NCI-H2196 treated with DMSO at 0.1 percent for 48 hours (cell line): ENCODE measurements around the gene MKI67.
"Not testable (repeated sequence)": the region's sequence is repeated elsewhere in the genome, so short reads cannot be mapped to it uniquely, and the experiment has no call there.

Source experiments
- DNase-seq: peaks from one replicate; lab custom pipeline; 2025; ENCODE audit not compliant: unreplicated experiment; lab: John Stamatoyannopoulos, UW

The MKI67 gene, protein sequence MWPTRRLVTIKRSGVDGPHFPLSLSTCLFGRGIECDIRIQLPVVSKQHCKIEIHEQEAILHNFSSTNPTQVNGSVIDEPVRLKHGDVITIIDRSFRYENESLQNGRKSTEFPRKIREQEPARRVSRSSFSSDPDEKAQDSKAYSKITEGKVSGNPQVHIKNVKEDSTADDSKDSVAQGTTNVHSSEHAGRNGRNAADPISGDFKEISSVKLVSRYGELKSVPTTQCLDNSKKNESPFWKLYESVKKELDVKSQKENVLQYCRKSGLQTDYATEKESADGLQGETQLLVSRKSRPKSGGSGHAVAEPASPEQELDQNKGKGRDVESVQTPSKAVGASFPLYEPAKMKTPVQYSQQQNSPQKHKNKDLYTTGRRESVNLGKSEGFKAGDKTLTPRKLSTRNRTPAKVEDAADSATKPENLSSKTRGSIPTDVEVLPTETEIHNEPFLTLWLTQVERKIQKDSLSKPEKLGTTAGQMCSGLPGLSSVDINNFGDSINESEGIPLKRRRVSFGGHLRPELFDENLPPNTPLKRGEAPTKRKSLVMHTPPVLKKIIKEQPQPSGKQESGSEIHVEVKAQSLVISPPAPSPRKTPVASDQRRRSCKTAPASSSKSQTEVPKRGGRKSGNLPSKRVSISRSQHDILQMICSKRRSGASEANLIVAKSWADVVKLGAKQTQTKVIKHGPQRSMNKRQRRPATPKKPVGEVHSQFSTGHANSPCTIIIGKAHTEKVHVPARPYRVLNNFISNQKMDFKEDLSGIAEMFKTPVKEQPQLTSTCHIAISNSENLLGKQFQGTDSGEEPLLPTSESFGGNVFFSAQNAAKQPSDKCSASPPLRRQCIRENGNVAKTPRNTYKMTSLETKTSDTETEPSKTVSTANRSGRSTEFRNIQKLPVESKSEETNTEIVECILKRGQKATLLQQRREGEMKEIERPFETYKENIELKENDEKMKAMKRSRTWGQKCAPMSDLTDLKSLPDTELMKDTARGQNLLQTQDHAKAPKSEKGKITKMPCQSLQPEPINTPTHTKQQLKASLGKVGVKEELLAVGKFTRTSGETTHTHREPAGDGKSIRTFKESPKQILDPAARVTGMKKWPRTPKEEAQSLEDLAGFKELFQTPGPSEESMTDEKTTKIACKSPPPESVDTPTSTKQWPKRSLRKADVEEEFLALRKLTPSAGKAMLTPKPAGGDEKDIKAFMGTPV (N-terminal part only)

DNA sequence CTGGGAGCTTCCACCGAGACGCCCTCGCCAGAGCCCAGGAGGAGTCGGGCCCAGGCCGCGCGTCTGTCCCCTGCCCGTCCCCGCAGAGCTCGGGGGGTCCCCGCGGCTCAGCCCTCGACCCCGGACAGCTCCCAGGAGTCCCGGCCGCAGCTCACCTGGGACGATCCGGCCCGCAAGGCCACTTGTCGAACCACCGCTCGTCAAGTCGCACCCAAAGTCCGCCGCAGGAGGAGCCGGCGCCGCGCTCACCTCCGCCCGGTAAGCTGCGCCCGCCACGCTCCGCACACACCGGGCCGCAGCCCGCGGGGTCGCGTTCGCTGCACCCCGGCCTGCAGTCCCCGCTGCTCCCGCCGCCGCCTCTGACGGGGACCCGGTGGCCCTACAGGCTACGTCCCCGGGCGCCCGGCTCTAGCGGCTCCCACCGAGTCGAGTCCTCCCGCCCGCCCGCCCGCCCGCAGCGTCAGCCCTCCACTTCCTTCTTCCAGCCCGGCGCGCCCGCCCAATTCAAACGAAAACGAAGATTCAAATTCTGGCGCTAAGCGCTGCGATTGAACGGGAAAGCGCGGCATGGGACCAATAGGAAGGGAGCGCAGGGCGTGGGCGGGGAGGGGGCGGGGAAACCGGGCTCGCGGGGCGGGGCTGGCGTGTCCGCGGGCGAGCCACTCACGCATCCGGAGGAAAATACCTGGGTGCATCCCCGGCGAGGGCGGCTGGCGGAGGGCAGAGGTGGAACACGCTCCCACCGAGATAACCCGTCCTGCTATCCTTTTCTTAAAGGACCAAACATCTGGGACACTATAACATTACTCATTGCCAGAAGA lies at the start of gene MKI67:
TSS of gene MKI67 (minus strand) at position 480 of the 821 bp plus-strand sequence. CDS start 756 bp downstream, outside the sequence.
- DNase-seq: peak; percentile 61

GRCh38 chr10:128174581-128175559 lies 48.6 kb upstream of the MKI67 start:
- DNase-seq: no peak

- DNase-seq: no peak
These were observed 47.2 kb upstream of the MKI67 start for GRCh38 chr10:128173386-128173785.

- no peak for DNase-seq
These were observed 46.5 kb upstream of the MKI67 start for GRCh38 chr10:128172756-128173155.

- no peak for DNase-seq
These were observed 43.7 kb upstream of the MKI67 start for GRCh38 chr10:128169811-128170379.

DNA sequence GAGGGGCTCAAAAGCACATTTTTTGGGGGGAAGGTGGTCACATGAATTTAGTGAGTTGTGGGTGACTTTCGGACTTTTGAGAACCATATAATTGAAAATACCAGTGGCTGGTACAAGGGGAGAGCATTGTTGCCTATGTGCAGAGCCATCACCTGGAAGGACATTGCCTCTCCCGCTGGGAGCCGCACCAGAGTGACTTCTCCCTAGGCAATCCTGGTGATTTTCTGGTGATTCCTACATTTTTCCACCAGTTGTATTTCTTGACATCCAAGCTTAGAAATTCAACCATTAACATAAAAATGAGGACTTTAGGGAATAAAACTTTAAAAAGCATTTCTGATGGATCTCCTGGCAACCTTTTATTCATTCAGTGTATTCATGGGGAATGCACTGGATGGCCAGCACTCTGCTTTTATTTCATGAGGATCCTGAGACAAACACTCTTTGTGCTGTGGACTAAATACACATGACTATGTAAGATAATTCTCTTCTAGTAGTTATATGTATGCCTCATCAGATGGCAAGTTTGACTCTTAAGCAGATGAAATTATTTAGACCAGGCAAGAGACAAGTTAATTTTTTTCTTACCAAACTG lies 41.8 kb upstream of the MKI67 start:
- DNase-seq: no peak

GRCh38 chr10:128167123-128167522 lies 40.9 kb upstream of the MKI67 start:
- not testable (repeated sequence) for DNase-seq

- no peak for DNase-seq
These were observed 39.9 kb upstream of the MKI67 start for GRCh38 chr10:128166151-128166550.

GRCh38 chr10:128165536-128165935 lies 39.3 kb upstream of the MKI67 start:
- no peak for DNase-seq

DNA sequence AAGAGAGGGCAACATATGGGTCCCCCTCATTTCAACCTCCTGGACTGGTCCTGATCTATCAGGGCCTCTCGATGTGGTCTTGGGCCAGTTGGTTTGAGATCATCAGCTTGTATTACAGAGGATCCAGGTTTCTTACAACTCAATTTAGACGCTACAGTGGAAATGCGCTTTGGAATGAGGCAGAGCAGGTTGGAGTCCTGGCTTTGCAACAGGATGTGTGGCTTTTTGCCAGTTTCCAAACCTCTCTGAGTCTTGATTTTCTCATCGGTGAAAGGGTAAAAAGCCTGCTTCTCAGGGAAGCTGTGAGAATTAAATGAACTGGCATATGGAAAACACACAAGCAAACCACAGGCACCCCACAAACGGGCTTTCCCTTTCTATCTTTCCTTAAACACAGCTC lies 37.5 kb upstream of the MKI67 start:
- no peak for DNase-seq

- no peak for DNase-seq
These were observed 34.8 kb upstream of the MKI67 start for GRCh38 chr10:128161031-128161430.

GRCh38 chr10:128160297-128160711 lies 34.1 kb upstream of the MKI67 start:
- DNase-seq: no peak

DNA sequence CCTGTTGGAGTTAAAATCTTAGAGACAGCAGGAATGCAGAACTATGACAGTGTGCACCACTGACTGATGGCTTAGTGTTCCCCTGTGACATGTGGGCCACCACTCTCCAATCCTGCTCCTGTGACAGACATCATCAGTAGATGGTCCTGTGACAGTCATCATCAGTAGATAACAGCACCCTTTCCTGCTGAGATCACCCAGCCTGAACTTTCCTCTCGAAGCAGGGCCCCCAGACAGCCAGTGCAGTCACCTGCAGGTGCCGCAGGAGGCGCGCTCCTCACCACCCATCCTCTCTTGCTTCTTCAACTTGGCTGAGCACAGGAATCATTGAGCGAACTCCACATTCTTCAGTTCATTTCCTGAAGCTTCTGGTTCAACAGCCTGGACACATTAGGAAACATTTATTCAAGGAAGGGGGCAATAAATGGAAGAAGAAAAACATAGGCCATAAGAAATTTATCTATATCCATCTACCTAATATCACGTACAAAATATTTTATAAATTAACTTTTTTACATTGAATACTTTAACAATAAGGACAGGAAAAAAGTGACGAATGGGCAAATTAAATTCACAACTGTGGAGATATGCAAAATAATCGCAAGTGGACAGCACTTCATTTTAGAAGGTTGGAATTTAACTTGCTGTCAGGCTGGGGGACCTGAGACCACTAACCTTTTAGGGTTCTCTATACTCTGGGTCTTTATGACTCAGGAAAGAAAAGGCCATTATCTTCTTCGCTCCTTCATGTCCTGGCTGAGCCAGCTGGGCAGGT lies 32.0 kb upstream of the MKI67 start:
- DNase-seq: no peak

DNA sequence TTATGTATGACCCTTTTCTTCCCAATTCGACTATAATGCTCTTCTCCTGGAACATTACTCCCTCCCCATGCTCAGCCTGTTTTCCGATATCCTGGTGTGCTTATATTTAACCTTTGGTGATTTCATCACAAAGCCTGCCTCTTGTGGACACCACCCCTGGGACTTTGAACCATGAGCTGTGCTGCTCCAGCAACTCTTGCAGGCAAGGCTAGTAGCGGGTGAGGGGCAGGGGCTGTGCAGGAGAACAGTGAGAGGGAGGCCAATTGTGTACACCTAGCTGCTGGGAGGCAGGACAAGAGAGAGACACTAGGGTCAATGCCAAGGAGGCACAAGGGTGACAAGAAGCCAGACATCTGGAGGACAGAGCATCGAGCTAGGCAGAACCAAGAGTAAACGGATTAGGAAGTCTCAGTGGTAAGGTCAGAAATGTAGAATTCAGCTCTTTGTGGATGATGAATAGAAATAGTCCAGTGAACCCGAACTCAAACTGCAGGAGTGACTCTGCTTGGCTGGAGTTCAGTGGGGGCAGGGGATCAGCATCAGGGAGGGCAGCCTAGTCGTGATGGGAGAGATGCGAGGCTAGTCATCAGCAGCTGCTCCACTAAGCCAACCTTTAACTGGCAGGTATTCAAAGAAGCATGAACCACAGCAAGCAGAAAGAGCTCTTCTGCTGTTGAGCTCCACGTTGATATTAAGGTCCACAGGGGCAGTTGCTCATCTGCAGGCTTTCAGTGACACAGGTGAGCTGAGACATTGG lies 31.0 kb upstream of the MKI67 start:
- DNase-seq: no peak

DNA sequence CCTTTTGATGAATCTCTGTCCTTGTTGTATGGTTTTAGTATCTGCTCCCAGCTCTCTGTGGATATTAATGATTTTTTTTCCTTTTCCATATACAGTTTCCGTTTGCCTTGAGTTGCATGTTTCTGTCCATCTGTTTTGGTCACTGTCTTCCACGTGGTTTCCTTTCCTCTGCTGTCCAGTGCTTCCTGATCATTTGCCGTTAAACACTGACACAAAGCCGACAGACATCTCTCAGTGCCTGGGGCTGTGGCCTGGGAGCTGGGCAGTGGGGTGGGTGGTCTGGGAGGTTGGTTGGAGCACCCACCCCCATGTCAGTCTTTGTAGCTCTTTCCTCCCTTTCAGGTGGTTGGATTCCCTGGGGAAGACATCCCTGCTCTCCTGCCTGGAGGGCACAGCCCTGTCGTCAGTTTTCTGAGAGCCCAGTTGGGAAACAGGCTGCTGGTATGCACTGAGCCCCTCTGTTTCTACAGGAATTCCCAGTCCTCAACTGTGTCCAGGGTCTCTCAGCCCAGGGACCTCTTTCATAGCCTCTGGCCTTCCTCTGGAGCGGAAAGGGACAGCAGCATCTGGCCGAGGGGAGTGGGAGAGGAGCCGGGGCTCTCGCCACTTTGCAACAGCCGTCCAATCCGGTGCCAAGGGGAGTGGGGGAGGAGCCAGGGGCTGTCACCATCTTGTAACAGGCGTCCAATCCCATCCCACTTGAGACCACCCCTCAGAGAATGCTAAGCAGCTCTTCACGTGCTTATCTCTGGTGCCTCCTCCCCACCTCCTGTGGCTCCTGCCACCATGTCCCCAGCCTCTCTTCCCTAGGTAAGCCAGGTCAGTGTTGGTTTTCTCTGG lies 26.7 kb upstream of the MKI67 start:
- no peak for DNase-seq

DNA sequence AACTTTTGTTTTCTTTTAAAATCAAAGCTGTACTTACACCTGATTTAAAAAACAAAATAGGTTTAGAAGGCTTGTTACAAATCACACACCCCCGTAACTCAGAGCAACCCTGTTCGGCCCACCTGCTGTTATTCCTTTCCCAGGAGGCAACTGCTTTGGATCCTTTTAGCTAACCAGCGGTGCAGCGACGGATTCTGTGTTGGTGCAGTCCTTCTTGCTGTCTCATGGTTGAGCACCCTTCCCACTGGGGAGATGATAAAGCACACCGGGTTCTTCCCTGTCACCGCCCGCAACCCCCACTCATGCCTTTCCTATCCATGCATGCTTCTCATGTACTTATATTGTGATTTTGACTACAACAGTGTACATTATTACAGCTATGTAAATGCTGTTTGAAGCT lies 24.8 kb upstream of the MKI67 start:
- no peak for DNase-seq
